Tibial nerve (tissue), 3 donors: ENCODE measurements around the gene TLE4.

Experiments
- POLR2A ChIP-seq, 2 donors: fragments of 450-650 bp; IDR thresholded peaks; one replicate each; pipeline ENCODE4 v1.6.1; 2017; ENCODE audit warnings: antibody characterized with exemption in 2 of 2, mild to moderate bottlenecking in 2 of 2, moderate library complexity in 2 of 2
- TF ChIP-seq, protein P1 (sequence below), 5 experiments: fragments of 200-600 bp in 3 of 5; fragments of 450-650 bp in 2 of 5; sonication (generic) in 3 of 5; IDR thresholded peaks; one replicate each; pipeline ENCODE4 v1.5.1; 2016 to 2019; ENCODE audit warnings: antibody characterized with exemption in 5 of 5, mild to moderate bottlenecking in 3 of 5, moderate library complexity in 2 of 5

DNA sequence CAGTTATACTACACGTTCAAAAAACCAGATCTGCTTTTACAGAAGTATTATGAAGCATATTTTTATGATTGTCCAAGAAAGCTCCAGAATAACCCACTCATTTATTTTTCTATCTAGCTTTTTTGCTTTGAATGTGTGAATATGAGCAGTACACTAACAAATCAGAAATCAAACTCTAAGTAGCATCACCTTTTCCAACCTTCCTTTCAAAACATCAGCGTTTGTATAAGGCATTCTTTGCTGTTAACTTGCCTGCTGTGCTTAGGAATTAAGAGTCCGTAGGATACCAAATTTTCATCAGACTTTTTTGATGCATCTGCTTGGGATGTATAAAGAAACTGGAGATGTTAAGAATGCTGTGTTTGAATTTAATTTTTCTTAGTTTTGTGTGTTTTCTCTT, 3.8 kb downstream of the TLE4 start:
- TF ChIP-seq, protein P1, sequence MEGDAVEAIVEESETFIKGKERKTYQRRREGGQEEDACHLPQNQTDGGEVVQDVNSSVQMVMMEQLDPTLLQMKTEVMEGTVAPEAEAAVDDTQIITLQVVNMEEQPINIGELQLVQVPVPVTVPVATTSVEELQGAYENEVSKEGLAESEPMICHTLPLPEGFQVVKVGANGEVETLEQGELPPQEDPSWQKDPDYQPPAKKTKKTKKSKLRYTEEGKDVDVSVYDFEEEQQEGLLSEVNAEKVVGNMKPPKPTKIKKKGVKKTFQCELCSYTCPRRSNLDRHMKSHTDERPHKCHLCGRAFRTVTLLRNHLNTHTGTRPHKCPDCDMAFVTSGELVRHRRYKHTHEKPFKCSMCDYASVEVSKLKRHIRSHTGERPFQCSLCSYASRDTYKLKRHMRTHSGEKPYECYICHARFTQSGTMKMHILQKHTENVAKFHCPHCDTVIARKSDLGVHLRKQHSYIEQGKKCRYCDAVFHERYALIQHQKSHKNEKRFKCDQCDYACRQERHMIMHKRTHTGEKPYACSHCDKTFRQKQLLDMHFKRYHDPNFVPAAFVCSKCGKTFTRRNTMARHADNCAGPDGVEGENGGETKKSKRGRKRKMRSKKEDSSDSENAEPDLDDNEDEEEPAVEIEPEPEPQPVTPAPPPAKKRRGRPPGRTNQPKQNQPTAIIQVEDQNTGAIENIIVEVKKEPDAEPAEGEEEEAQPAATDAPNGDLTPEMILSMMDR (IDR thresholded peaks at IDR 0.05): no peak
- TF ChIP-seq POLR2A (IDR thresholded peaks at IDR 0.05): no peak
